Stromal cell of bone marrow (primary cell): ENCODE data around the gene ZNF407.

ENCODE experiments used
- DNase-seq: peaks from one replicate; pipeline ENCODE4 v3.0.0-alpha.2; 2012; ENCODE audit warnings: low read depth

ZNF407 gene

DNA sequence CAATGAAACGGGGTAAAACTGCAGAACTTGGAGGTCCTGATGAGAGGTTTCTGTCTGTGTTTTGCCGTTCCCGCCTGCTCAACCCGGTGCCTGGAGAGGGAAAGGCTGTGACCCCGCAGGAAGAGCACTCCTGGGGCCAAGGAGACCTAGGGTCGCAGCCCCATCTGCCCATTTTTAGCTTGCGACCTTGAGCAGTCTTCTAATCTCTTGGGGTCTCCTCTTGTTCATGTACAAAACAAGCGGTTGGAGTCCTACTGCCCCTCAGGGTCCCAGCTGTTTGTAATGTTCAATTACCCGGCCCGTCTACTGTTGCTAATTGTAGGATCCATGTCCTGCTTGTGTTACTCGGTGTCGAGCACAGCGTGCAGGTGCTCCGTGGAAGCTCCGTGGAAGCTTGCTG lies 506.8 kb downstream of the ZNF407 start:
- DNase-seq = no peak

GRCh38 chr18:75105551-75106254 lies 508.0 kb downstream of the ZNF407 start:
- no peak for DNase-seq

- no peak for DNase-seq
These were observed 509.1 kb downstream of the ZNF407 start for GRCh38 chr18:75106746-75107145.

DNA sequence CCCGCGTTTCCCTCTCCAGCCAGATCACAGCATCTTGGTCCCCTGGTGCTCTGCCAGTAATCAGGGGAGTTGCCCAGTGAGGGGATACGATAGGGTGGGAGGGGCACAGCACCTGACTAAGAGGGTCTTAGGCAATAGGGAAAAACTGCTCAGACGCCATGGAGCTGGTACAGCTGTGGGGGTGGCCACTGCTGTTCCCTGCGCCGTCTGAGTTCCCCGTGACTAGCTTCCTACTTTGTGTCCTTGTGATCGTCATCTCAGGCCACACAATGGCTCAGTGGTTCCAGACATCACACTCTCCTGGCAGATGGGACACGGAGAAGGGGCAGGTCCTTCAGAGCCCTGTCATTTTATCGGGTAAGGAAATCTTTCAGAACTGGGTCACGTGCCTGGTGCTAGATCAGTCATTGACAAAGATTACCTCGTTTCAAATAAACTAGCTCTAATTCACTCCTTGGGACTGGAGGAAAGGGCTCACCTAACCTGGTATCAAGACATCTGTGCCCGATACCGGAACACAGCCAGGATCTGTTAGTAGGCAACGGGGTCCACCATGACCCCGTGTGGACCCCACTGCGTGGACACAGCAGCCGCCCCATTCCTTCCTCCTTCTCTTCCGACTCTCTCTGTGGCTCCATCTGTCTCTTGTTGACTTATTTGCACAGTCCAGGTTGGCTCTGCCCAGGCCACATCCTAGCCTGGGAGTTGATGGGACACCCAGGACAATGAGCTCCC lies 509.7 kb downstream of the ZNF407 start:
- no peak for DNase-seq

- DNase-seq = no peak
These were observed 510.2 kb downstream of the ZNF407 start for GRCh38 chr18:75107931-75108276.

DNA sequence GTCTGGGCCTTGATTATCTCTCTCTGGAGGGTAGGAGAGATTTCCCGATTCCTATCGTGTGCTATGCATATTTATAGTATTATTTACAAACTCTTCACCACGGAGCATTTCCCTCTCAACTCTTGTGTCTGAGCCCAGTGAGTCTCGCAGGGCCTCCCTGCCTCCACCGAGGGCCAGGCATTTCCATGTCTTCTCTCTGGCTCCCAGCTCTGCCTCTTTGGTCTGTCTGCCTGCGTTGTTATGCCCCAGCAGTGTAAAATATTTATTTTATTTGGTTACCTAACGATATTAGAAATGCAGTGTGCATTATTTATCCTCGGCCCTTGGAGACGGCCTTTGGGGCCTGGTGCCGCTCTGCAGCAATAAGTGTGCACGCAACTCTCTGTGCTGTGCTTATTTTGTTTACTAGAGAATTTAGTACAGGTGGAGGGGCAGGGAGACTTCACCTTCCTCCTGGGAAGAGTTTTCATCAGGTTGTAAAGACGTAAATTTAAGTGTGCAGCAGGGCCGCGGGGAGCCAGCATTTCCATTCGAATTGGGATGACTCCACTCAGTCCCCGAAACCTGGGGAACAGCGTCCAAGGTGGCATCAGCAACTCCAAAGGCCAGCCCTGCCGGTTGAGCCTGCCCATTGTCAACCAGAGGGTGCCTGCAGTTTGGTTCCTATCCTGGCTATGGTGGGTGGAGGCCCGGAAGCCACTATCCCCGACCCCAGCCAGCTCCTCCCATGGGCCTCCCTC lies 511.1 kb downstream of the ZNF407 start:
- no peak for DNase-seq

- no peak for DNase-seq
These were observed 511.6 kb downstream of the ZNF407 start for GRCh38 chr18:75109319-75109691.

GRCh38 chr18:75109819-75110218 lies 512.1 kb downstream of the ZNF407 start:
- DNase-seq = no peak

- DNase-seq = no peak
These were observed 512.6 kb downstream of the ZNF407 start for GRCh38 chr18:75110311-75110710.

- no peak for DNase-seq
These were observed 513.3 kb downstream of the ZNF407 start for GRCh38 chr18:75110846-75111415.

DNA sequence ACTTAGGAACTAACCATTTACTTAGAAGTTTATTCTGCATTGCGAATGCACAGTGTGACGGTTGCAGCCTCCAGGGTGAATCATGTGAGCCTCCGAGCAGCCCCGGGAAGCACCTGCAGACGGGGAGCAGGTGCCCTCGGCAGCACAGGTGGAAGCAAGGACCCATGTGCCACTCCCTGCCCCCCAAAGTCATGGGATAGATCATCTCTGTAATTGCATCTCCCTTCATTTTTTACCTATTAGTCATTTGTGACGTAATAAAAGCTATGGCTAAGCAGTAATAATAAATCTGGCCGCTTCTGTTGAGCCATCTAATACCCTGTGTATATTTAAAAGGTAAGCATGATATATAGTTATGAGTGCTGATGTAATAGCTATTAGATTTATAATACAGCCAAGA lies 514.1 kb downstream of the ZNF407 start:
- no peak for DNase-seq

GRCh38 chr18:75112186-75113096 lies 514.8 kb downstream of the ZNF407 start:
- DNase-seq = no peak

DNA sequence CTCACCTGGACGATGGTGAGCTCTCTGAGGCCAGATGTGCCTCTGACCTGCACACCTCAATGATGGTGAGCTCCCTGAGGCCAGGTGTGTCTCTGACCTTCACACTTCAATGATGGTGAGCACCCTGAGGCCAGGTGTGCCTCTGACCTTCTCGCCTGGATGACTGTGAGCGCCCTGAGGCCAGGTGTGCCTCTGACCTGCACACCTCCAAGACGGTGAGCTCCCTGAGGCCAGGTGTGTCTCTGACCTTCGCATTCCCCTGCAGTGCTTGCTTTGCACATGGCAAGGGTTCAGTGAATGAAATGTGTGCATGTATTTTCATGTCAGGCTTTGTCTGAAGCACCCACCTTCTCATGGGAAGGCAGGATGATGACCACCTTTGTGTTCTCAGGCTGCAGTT lies 515.8 kb downstream of the ZNF407 start:
- no peak for DNase-seq

DNA sequence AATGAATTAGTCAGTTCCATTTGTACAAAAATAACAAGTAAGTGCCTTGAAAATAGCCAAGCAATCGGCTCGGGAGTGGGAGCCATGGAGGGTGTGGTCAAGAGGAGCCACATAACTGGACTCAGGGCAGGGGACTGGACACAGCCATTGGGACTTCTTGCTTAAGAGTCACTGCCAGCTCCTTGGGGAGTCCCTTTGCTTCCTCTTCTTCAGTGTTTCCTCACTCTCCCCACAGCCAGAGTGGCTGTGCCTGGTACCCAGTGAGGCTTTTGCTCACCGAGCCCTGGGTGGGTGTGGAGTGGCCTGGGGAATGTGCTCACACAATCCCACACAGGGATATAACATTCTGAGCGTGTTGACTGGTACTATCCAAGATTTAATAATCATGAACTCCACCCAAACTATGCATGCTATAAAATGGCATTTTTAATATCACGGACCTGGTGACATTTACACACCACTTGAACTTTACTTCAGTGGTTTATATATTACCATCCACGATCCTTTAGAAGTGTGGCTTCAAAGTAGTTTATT lies 516.6 kb downstream of the ZNF407 start:
- no peak for DNase-seq
